HUES6 (cell line): ENCODE results near the gene MAMDC4.
"Not testable (repeated sequence)": the region's sequence is repeated elsewhere in the genome, so short reads cannot be mapped to it uniquely, and the experiment has no call there.

Experiments
- H3K27ac ChIP-seq: 2 replicates; pipeline ENCODE4 v1.7.0; 2013; ENCODE audit warnings: low read depth, mild to moderate bottlenecking, low read length, inconsistent platforms
- H3K27me3 ChIP-seq: 2 replicates; pipeline ENCODE4 v1.6.1; 2013; ENCODE audit warnings: low read length; ENCODE audit not compliant: control insufficient read depth, insufficient read depth
- H3K36me3 ChIP-seq: 2 replicates; pipeline ENCODE4 v1.6.1; 2013; ENCODE audit warnings: low read length; ENCODE audit not compliant: control insufficient read depth, insufficient read depth
- H3K4me1 ChIP-seq: 2 replicates; pipeline ENCODE4 v1.6.1; 2013; ENCODE audit warnings: low read length; ENCODE audit not compliant: control insufficient read depth, insufficient read depth
- H3K4me3 ChIP-seq: 2 replicates; pipeline ENCODE4 v1.5.1; 2013; ENCODE audit warnings: low read depth, low read length
- H3K9ac ChIP-seq: one replicate; pipeline ENCODE4 v1.6.1; 2013; ENCODE audit warnings: mild to moderate bottlenecking, low read length
- H3K9me3 ChIP-seq: 2 replicates; pipeline ENCODE4 v1.6.1; 2013; ENCODE audit warnings: low read depth, low read length; ENCODE audit not compliant: control insufficient read depth, insufficient read depth

Gene MAMDC4

DNA sequence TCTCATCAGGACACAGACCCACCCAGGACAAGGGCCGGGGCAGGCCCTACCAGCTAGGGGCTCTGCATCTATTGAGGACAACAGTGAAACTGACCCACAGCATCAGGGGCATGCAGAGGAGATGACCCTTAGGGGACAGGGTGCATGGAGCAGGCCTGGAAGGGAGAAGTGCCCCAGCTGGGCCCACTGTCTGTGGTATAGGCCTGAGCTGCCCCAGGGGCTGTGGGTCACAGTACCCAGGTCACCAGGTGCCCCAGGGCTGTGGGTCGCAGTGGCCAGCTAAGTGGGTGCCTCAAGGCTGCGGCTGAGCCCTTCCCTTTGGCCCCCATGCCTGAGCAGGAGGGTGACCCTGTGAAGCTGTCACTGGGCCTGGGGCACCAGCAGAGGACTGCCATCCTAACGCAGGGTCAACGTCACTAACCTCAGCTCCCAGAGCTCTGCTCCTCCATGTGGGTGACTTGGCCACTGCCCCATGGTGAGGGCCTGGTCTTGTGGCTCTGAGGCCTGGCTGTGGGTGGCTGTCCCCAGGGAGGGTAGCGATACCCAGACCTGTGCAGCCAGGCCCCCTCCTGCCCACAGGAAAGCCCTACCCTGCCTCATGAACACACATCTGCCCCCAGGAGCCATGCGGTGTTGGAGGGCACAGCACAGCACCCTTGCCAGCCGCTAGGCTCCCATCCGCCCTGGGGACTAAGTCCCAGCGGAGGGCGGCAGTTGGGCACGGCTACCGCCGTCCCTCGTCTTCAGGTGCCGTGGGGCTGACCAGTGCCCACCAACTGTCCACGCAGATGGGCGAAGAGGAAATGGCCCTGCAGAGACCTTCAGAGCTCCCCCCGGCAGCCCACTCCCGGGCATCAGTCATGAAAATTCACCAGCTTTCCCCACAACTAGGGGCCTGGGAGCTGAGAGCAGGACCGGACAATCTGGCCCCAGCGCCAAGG lies 9.1 kb downstream of the MAMDC4 start:
- peak overlapping the region; percentile 9 for H3K9ac ChIP-seq
- no peak overlapping the region for H3K27ac ChIP-seq
- H3K4me1 ChIP-seq = peaks cover 4% of the 10 kb centered on the region; the same call in 1 of the 2 replicates
- peaks cover 51% of the 10 kb centered on the region for H3K36me3 ChIP-seq
- no peaks in the 10 kb centered on the region for H3K9me3 ChIP-seq
- H3K4me3 ChIP-seq = no peak overlapping the region
- H3K27me3 ChIP-seq = no peaks in the 10 kb centered on the region

DNA sequence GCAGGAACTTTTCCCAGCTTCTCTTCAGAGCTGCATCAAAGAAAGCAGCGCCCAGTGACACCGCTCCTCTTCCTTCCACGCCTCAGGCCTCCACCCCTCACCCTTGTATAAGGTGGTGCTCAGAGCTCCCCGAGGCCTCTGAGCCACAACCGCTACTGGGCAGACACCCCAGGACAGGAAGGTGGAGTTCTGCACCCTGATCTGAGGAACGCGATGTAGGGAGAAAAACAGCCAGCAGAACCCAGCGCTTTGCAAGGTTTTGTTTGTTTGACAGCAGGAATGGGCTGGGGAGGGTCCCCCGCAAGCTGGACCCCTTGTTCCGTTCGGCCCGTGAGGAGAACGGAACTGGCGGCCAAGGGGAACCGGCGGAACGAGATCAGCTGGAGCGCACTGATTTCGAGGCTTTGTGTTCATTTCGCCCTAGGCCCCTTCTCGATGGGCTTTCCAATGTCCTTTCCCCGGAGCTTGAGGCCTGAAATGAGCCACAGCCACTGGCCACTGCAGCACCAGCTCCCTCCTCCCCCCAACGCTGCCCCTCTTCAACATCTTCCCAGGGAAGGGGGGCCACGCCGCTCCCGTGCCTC lies 9.8 kb downstream of the MAMDC4 start:
- Histone ChIP-seq H3K36me3 (peaks cover 51% of the 10 kb centered on the region), H3K4me3 (no peak overlapping the region), H3K27me3 (no peaks in the 10 kb centered on the region), H3K27ac (no peak overlapping the region), H3K9me3 (no peaks in the 10 kb centered on the region), H3K4me1 (peaks cover 4% of the 10 kb centered on the region; the same call in 1 of the 2 replicates), H3K9ac (no peak overlapping the region)

DNA sequence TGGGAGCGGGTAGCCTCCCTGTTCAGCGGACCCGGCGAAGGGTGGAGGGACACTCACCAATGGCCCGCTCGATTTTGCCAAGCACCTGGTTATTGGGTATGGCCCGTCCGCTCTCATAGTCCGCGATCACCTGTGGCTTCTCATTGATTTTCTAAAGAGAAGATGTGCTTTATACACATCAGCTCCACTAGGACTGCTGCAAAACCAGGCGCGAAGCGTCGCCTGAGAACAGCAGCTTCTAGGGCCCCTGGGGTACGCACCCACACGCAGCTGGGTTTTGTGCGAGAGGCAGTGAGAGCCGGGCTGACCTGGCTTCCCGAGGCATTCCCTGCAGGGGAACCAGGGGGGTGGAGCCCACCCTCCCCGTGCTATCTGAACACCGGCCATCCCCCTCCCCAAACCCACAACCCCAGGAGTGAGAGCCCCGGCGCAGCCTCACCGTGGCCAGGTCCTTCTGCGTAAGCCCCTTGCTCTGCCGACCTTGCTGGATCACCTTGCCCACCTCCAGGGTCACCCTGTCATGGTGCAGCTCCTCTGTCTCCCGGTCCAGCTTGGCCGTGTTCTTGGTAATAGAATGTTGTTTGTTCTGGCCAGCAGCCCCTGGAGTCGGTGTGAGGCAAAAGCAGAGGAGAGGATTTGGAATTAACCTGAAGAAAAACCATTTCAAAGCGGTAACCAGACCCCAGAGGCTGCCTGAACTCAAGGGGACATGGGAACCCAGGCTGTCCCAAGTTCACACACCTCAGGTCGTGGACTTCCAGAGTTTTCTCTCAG lies 10.9 kb downstream of the MAMDC4 start:
- Histone ChIP-seq H3K4me3 (no peak overlapping the region), H3K27me3 (no peaks in the 10 kb centered on the region), H3K36me3 (peaks cover 51% of the 10 kb centered on the region), H3K9ac (no peak overlapping the region), H3K4me1 (peaks cover 4% of the 10 kb centered on the region; the same call in 1 of the 2 replicates), H3K27ac (no peak overlapping the region), H3K9me3 (peaks cover 10% of the 10 kb centered on the region)

DNA sequence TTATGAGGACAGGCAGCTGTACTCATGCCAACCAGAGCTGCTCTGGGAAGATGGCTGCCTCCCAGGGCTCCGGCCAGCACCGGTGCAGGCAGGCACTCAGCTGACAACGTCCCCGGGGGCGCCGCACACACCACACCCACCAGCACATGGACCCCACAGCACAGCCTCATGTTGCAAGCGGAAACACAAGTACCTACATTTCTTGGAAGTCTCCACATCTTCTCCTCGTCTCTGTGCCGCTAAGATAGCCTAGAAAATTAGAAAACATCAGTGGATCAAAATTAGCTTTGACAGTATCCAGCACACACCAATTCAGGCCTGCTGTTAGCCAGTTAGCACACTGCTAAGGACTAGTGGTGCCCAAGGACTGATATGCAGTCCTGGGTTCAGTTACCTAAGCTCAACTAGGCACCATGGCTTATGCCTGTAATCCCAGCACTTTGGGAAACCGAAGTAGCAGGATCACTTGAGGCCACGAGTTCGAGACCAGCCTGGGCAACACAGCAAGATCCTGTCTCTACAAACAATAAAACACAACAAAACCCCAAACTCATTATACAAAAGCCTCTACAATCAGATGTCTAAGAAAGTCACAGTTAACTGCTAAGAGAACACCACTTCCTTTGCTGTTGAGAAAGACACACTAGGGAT lies 11.6 kb downstream of the MAMDC4 start:
- H3K9ac ChIP-seq = no peak overlapping the region
- no peaks in the 10 kb centered on the region for H3K27me3 ChIP-seq
- H3K4me3 ChIP-seq = no peak overlapping the region
- peaks cover 16% of the 10 kb centered on the region for H3K9me3 ChIP-seq
- peaks cover 50% of the 10 kb centered on the region for H3K36me3 ChIP-seq
- no peak overlapping the region for H3K27ac ChIP-seq
- H3K4me1 ChIP-seq = peaks cover 4% of the 10 kb centered on the region; the same call in 1 of the 2 replicates

DNA sequence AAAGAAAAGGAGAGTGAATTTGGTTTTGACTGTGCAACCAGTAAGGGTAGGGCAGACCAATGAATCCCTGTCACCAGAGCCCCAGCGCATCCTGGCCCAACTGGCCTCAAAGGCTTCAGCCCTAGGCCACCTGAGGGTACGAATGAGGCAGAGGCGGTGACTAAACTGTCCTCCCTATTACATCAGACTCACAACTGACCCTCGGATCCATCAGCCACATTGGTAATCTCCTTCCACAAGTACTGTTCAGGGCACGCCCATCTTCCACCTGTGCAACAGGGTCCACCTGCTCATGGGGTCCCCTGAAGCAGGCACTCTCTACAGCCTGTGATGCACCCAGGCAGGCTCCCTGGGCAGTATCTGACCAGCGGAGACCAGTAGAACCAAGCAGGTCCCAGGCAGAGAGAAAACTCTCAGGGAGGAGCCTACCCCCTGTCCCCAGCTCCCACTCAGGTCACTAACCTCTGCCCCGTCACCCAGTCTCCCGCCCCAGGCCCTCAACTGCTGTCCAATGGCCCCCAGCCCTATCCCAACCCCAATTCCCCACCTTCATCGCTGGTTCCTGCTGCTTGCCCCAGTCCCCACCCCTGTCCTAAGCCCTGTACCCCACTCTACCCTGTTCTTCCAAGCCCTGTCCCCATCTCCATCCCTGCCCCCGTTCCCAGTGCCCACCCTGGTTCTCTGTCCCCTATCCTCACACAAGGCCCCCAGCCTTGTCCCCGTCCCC lies 13.1 kb downstream of the MAMDC4 start:
- H3K9me3 ChIP-seq = peaks cover 26% of the 10 kb centered on the region
- peaks cover 44% of the 10 kb centered on the region for H3K36me3 ChIP-seq
- peak overlapping the region; percentile 70 for H3K9ac ChIP-seq
- H3K4me1 ChIP-seq = peaks cover 4% of the 10 kb centered on the region; the same call in 1 of the 2 replicates
- H3K4me3 ChIP-seq = peak overlapping the region; percentile 93
- no peaks in the 10 kb centered on the region for H3K27me3 ChIP-seq
- H3K27ac ChIP-seq = no peak overlapping the region

DNA sequence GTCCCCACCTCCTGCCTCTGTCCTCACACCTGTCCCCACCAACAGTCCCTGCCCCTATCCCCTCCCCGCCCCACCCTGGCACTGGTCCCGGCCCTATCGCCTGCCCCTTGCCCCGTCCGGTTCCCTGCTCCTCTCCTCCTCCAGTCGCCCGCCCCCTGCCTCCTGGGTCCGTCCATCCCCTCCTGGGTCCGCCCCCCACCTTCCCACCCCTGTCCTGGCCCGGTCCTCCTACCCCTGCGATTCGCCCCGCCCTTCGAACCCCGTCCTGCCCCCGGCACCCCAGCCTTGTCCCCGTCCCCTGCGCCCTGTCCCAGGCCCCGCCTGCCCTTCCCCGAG lies 13.6 kb downstream of the MAMDC4 start:
- peak overlapping the region; percentile 90 for H3K9ac ChIP-seq
- H3K4me1 ChIP-seq = peaks cover 4% of the 10 kb centered on the region; the same call in 1 of the 2 replicates
- H3K4me3 ChIP-seq = peak overlapping the region; percentile 93
- no peaks in the 10 kb centered on the region for H3K27me3 ChIP-seq
- peaks cover 40% of the 10 kb centered on the region for H3K36me3 ChIP-seq
- peak overlapping the region; percentile 88; the same call in 1 of the 2 replicates for H3K27ac ChIP-seq
- H3K9me3 ChIP-seq = peaks cover 32% of the 10 kb centered on the region

DNA sequence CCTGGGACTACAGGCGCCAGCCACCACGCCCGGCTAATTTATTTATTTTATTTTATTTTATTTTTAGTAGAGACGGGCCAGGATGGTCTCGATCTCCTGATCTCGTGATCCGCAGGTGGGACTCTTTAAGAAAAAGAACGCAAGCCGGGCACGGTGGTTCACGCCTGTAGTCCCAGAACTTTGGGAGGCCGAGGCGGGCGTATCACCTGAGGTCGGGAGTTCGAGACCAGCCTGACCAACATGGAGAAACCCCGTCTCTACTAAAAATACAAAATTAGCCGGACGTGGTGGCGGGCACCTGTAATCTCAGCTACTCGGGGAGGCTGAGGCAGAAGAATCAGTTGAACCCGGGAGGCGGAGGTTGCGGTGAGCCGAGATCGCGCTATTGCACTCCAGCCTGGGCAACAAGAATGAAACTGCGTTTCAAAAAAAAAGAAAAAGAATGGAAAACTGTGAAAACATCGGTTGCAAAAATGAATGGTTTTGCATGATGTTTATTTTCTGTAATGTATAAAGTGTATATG lies 14.8 kb downstream of the MAMDC4 start:
- peak overlapping the region; percentile 93 for H3K4me3 ChIP-seq

DNA sequence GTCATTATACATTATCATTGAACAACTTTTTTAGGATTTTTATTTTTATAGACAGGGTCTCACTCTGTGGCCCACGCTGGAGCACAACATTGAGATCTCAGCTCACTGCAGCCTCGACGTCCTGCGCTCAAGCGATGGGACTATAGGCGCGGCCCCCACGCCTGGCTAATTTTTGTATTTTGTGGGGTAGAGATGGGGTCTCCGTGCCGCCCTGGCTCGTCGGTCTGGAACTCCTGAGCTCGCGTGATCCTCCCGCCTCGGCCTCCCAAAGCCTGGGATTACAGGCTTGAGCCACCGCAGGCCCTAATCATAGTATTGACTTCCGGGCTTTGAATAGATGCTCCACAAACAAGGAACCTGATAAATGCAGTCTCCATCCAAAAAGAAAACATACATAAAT lies 15.3 kb downstream of the MAMDC4 start:
- H3K27me3 ChIP-seq = no peaks in the 10 kb centered on the region
- H3K9me3 ChIP-seq = peaks cover 46% of the 10 kb centered on the region
- H3K27ac ChIP-seq = no peak overlapping the region
- H3K4me3 ChIP-seq = 0 out of 2 replicates have a peak overlapping the region, but pooled peaks have one; percentile 93
- H3K9ac ChIP-seq = no peak overlapping the region
- peaks cover 4% of the 10 kb centered on the region; the same call in 1 of the 2 replicates for H3K4me1 ChIP-seq
- peaks cover 23% of the 10 kb centered on the region for H3K36me3 ChIP-seq

More for the DNA sequence above, 14.8 kb downstream of the MAMDC4 start:
- not testable (repeated sequence) for H3K9ac ChIP-seq, H3K27ac ChIP-seq, H3K27me3 ChIP-seq, H3K4me1 ChIP-seq
- H3K36me3 ChIP-seq = peaks cover 28% of the 10 kb centered on the region
- H3K9me3 ChIP-seq = peaks cover 40% of the 10 kb centered on the region

DNA sequence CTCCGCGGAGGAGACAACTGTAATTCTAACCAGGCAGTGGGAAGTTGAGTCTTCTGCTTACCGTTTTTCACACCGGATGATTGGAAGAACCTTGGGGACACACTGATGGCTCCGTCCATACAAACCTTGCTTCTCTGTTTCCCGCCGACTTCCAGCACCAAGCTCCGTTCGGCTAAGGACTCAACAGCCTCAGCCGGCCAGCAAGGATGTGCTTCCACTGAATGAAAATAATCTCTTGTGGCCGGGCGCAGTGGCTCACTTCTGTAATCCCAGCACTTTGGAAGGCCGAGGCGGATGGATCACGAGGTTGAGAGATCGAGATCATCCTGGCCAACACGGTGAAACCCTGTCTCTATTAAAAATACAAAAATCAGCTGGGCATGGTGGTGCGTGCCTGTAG lies 15.8 kb downstream of the MAMDC4 start:
- H3K27me3 ChIP-seq = no peaks in the 10 kb centered on the region
- H3K9me3 ChIP-seq = peaks cover 50% of the 10 kb centered on the region
- H3K4me3 ChIP-seq = no peak overlapping the region
- no peak overlapping the region for H3K9ac ChIP-seq
- no peak overlapping the region for H3K27ac ChIP-seq
- H3K36me3 ChIP-seq = peaks cover 18% of the 10 kb centered on the region
- peaks cover 4% of the 10 kb centered on the region; the same call in 1 of the 2 replicates for H3K4me1 ChIP-seq

DNA sequence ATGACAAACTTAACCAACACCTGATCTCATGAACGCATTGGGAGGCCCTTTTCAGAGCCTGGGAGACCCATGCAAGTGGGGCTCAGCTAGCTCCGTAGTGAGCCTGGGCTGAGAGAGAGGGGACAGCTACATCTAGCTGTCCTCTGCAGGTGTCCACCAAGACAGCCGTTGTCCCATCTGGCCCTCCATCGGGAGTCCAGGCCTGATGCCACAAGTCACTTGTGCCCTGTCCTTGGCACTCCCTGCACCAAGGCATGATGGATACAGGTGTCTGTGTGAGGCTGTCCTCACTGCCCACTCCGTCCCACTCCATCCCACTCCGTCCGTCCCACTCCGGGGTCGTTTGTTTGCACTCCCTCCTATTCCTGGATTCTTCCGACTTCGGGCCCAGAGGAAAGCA lies 16.5 kb downstream of the MAMDC4 start:
- Histone ChIP-seq H3K4me1 (peaks cover 4% of the 10 kb centered on the region; the same call in 1 of the 2 replicates), H3K9ac (no peak overlapping the region), H3K9me3 (peaks cover 57% of the 10 kb centered on the region), H3K36me3 (peaks cover 11% of the 10 kb centered on the region), H3K27me3 (no peaks in the 10 kb centered on the region), H3K4me3 (no peak overlapping the region), H3K27ac (no peak overlapping the region)
